Nephron (organoid): ENCODE measurements around the gene SHANK1.

Experiments
- H3K27ac Mint-ChIP-seq, 3 experiments: 2 replicates each; pipeline ENCODE4 v1.8.0; 2020; ENCODE audit warnings: mixed read lengths in 3 of 3, mild to moderate bottlenecking in 2 of 3, moderate library complexity in 1 of 3
- H3K27me3 Mint-ChIP-seq: 2 replicates; pipeline ENCODE4 v1.8.0; 2021; ENCODE audit warnings: low read depth, mild to moderate bottlenecking, moderate library complexity, mixed read lengths
- H3K36me3 Mint-ChIP-seq: 2 replicates; pipeline ENCODE4 v1.8.0; 2020; ENCODE audit warnings: low read depth, mixed read lengths
- H3K4me1 Mint-ChIP-seq: 2 replicates; pipeline ENCODE4 v1.8.0; 2020; ENCODE audit warnings: mixed read lengths
- H3K4me3 Mint-ChIP-seq, 3 experiments: 2 replicates each; pipeline ENCODE4 v1.8.0; 2020; ENCODE audit warnings: mild to moderate bottlenecking in 3 of 3, mixed read lengths in 3 of 3, moderate library complexity in 2 of 3
- H3K9me3 Mint-ChIP-seq: 2 replicates; pipeline ENCODE4 v1.8.0; 2020; ENCODE audit warnings: mixed read lengths
- CTCF ChIP-seq, 3 experiments: fragments of 200-600 bp; sonication (generic); IDR thresholded peaks; one replicate each; pipeline ENCODE4 v1.5.0; 2021; ENCODE audit warnings: antibody characterized with exemption in 3 of 3; ENCODE audit not compliant: unreplicated experiment in 3 of 3

The SHANK1 gene

GRCh38 chr19:50668416-50668815 lies 51.2 kb downstream of the SHANK1 start:
- Mint-ChIP-seq H3K4me1 (peaks cover 11% of the 10 kb centered on the region), H3K4me3 (no peak overlapping the region), H3K27ac (no peak overlapping the region), H3K27me3 (peaks cover 77% of the 10 kb centered on the region), H3K36me3 (peaks cover 5% of the 10 kb centered on the region), H3K9me3 (no peaks in the 10 kb centered on the region)
- no peak for TF ChIP-seq CTCF (IDR thresholded peaks at IDR 0.05; ENCODE audit: unreplicated experiment in 3 of 3)

GRCh38 chr19:50667759-50668231 lies 51.8 kb downstream of the SHANK1 start:
- Mint-ChIP-seq H3K27me3 (peaks cover 73% of the 10 kb centered on the region), H3K36me3 (peaks cover 5% of the 10 kb centered on the region), H3K4me1 (peaks cover 11% of the 10 kb centered on the region), H3K27ac (no peak overlapping the region), H3K4me3 (no peak overlapping the region), H3K9me3 (no peaks in the 10 kb centered on the region)
- TF ChIP-seq CTCF (IDR thresholded peaks at IDR 0.05; ENCODE audit: unreplicated experiment in 3 of 3) = no peak

- H3K27me3 Mint-ChIP-seq = peaks cover 68% of the 10 kb centered on the region
- no peaks in the 10 kb centered on the region for H3K9me3 Mint-ChIP-seq
- peaks cover 11% of the 10 kb centered on the region for H3K4me1 Mint-ChIP-seq
- H3K27ac Mint-ChIP-seq = no peak overlapping the region
- H3K4me3 Mint-ChIP-seq = no peak overlapping the region
- peaks cover 5% of the 10 kb centered on the region for H3K36me3 Mint-ChIP-seq
- no peak for TF ChIP-seq CTCF (IDR thresholded peaks at IDR 0.05; ENCODE audit: unreplicated experiment in 3 of 3)
Measured at GRCh38 chr19:50667177-50667758, 52.3 kb downstream of the SHANK1 start.

- peaks cover 61% of the 10 kb centered on the region for H3K27me3 Mint-ChIP-seq
- H3K4me1 Mint-ChIP-seq = peaks cover 11% of the 10 kb centered on the region
- no peaks in the 10 kb centered on the region for H3K9me3 Mint-ChIP-seq
- no peak overlapping the region for H3K27ac Mint-ChIP-seq
- TF ChIP-seq CTCF (IDR thresholded peaks at IDR 0.05; ENCODE audit: unreplicated experiment in 3 of 3) = no peak
- peaks cover 5% of the 10 kb centered on the region for H3K36me3 Mint-ChIP-seq
- H3K4me3 Mint-ChIP-seq = no peak overlapping the region
Measured at GRCh38 chr19:50666346-50667176, 53.0 kb downstream of the SHANK1 start.

- peaks cover 13% of the 10 kb centered on the region for H3K4me1 Mint-ChIP-seq
- peaks cover 4% of the 10 kb centered on the region for H3K36me3 Mint-ChIP-seq
- H3K27me3 Mint-ChIP-seq = peaks cover 45% of the 10 kb centered on the region
- no peaks in the 10 kb centered on the region for H3K9me3 Mint-ChIP-seq
- no peak overlapping the region for H3K27ac Mint-ChIP-seq
- TF ChIP-seq CTCF (IDR thresholded peaks at IDR 0.05; ENCODE audit: unreplicated experiment in 3 of 3) = no peak
- H3K4me3 Mint-ChIP-seq = no peak overlapping the region
Measured at GRCh38 chr19:50664204-50664603, 55.4 kb downstream of the SHANK1 start.
